Erythroblast (primary cell): ENCODE data around the gene PGP.

ENCODE experiments used
- GATA1 ChIP-seq: IDR thresholded peaks from 2 replicates; pipeline ENCODE4 v1.6.1; 2011; ENCODE audit warnings: low read depth, mild to moderate bottlenecking, control low read depth, low read length, moderate library complexity
- POLR2A ChIP-seq: IDR thresholded peaks from 2 replicates; pipeline ENCODE4 v1.6.1; 2011; ENCODE audit warnings: mild to moderate bottlenecking, low read length

GRCh38 chr16:2214719-2214968, at the start of gene PGP:
- TF ChIP-seq POLR2A (no peak), GATA1 (no peak)
